Measurements from ENCODE around the gene VWA8.
"Not testable (repeated sequence)": the region's sequence is repeated elsewhere in the genome, so short reads cannot be mapped to it uniquely, and the experiment has no call there.

GRCh38 chr13:41862659-41863058, 98.2 kb downstream of the VWA8 start:
- not testable (repeated sequence) for TF ChIP-seq YY2 (tag by site-specific recombination; IDR thresholded peaks at IDR 0.05); ZNF350 (tag by site-specific recombination; IDR thresholded peaks at IDR 0.05); KLF1 (tag by site-specific recombination; IDR thresholded peaks at IDR 0.05); CTCF (tag by site-specific recombination; IDR thresholded peaks at IDR 0.05); ZBTB49 (tag by site-specific recombination; IDR thresholded peaks at IDR 0.05; ENCODE audit: low read depth); ZNF629 (tag by site-specific recombination; IDR thresholded peaks at IDR 0.05); SP2 (tag by site-specific recombination; IDR thresholded peaks at IDR 0.05); ATF2 (tag by site-specific recombination; IDR thresholded peaks at IDR 0.05; ENCODE audit: low read depth); KLF9 (tag by site-specific recombination; IDR thresholded peaks at IDR 0.05; ENCODE audit: low read depth); YY1 (tag by site-specific recombination; IDR thresholded peaks at IDR 0.05)
